Right renal cortex interstitium (tissue), 3 donors: ENCODE data around the gene DNAJB5. TPM values are rescaled to one million over a fixed set of nuclear protein-coding genes. Genes with fewer than 3 reads are reported as not detected.
"Not testable (repeated sequence)": the region's sequence is repeated elsewhere in the genome, so short reads cannot be mapped to it uniquely, and the experiment has no call there.

Experiments used
- DNase-seq, 3 donors: peaks; one replicate each; pipeline ENCODE4 v3.0.0-alpha.2; 2013; ENCODE audit warnings: low read depth in 3 of 3, low spot score in 2 of 3
- polyA plus RNA-seq, 3 donors: library from polyadenylated mRNA; unstranded; fragments of 120-200 nt; gene quantifications; one replicate each; pipeline ENCODE4 v1.2.1, GENCODE V29; 2013; ENCODE audit not compliant: insufficient read length in 3 of 3

Gene DNAJB5
- polyA plus RNA-seq, 3 donors = 10.3 to 11.7 (median 10.8) TPM

DNA sequence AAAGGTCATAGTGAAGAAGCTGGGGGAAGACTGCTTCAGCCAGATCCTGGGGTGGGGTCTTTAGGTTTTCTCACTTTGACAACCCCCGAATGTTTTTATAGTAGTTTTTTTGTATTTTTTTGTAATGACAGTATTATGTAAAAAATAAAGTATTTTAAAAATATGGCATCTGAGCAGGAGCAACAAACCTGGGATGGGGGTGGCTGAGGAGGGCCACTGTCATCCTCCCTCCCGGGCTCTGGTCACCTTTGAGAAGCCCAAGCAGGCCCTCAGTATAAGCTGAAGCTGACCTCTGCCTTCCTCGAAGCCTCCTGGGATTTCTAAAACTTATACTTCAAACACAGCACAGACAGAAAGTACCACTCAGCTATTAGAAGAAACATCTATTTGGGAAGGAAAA is 8.7 kb downstream of the DNAJB5 start:
- DNase-seq = no peak

DNA sequence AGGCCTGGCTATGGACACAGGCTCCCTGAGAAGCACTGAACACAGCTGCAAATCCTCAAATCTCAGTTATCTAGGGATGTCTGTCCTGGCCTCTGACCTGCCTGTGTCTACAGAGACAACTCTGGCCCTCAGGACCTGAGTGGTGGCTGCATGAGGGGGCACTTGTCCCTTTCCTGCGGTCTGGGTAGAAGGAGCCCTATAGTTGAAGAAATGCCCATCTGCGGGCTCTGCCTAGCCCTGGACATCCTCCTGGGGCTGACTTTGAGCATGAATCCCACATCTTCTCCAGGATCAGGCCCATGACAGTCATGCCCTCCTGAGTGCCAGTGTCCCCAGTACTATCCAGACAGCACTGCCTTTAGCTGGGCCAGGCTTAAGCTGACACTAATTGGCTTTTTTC is 10.0 kb downstream of the DNAJB5 start:
- no peak for DNase-seq

DNA sequence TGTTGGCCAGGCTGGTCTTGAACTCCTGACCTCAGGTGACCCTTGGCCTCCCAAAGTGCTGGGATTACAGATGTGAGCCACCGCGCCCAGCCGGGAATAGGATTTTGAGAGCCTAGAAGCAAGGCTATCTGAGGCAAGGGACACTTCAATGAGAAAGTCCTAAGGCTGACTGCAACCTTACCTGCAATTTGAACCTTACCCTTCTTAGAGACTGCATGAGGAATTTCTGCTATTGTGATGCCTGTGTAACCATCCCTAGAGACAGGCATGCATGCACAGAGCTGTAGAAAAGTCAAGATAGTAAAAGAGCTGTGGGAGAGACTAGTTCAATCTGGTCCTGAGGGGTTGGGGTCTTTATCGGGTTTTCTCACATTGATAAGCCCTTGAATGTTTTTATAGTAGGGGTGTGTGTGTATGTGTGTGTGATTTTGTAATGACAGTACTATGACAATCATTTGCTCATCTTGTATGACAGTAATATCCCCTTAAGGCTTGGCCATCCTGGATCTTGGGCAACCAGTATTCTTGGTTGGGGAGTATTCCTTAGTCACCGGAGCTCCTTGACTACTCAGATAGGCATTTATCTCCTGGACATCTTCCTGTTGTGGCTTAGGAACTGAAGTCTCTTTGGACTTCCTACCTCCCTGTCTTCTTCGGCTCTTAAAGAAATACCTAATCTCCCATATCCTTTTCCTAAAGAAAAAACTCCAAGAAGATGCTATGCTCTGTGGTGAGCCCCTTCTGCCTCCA is 11.2 kb downstream of the DNAJB5 start:
- DNase-seq = no peak

DNA sequence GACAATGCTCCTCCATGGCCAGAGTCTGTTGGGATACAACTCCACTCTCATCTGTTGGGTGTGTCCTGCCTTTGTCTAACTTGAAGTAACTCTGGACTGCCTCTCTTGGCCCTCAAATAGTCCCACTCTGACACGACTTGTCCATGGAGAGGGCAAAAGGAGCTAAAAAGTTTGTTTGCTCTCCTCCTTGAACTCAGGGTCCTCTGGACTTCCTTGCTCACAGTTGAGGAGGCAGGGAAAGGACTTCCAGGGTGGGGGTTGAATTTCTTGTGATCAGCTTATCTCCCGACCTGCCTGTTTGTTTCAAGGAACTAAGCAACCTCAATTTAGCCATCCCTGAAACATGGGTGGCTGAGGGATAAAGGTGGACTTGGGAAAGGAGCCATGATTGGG is 11.7 kb downstream of the DNAJB5 start:
- DNase-seq = no peak

DNA sequence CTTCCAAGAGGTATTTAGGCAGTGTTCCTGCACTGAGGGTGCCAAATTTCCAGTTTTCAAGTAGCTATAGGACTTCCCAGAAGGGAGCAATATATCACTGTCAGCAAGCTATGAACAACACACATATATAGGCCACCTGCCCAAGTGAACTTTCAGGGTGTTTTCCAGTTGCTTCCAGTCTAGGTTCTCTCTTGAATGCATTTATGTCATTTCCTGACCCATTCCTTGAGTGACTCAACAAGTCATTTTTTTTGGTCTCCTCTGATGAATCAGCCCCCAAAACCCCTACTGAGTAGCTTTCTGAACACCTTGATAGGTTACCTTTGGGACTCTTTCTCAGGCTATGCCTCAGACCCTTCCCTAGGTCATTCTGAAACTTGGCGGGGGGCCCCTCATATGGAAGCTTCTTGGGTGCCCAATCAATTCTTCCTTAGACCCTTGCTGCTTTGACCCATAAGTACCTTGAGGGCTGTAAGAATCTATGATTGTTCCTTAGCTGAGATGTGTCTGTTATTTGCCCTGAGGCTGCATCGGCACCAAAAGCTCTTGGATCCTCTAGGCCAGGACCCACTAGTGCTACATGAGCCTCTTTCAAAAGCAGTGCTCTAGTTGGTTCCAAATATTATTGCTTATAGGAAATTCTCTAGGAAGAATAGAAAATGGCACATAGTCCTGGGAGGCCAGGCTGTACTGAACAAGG is 12.4 kb downstream of the DNAJB5 start:
- no peak for DNase-seq

DNA sequence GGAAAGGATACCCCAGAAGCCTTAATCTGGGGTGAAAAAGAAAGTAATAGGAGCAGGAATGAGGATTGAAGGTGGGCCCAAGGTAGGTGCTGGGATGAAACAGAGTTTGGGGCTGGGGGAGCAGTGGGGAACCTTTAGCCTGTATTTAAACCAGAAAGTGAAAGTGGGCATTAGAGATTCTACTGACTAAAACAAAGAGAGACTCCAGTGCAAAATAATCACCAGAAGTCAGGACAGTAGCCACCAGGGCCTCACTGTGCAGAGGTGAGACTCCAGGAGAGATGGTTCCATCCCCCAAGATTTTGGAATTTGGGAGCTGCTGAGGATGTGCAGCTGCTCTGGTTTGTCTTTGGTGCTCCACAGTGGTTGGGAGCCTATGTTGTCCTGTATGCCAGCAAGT is 13.1 kb downstream of the DNAJB5 start:
- DNase-seq = no peak

DNA sequence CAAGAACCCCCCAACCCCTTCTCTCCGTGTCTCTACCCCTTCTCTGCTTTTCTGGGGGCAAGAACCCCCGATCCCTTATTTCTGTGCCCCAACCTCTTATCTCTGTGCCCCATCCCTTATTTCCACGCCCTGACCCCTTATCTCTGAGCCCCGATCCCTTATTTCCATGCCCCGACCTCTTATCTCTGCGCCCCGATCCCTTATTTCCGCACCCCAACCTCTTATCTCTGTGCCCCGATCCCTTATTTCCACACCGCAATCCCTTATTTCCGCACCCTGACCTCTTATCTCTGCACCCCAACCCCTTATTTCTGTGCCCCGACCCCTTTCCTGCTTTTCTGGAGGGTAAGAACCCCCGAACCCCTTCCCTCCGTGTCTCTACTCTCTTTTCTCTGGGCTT is 14.8 kb downstream of the DNAJB5 start:
- not testable (repeated sequence) for DNase-seq

DNA sequence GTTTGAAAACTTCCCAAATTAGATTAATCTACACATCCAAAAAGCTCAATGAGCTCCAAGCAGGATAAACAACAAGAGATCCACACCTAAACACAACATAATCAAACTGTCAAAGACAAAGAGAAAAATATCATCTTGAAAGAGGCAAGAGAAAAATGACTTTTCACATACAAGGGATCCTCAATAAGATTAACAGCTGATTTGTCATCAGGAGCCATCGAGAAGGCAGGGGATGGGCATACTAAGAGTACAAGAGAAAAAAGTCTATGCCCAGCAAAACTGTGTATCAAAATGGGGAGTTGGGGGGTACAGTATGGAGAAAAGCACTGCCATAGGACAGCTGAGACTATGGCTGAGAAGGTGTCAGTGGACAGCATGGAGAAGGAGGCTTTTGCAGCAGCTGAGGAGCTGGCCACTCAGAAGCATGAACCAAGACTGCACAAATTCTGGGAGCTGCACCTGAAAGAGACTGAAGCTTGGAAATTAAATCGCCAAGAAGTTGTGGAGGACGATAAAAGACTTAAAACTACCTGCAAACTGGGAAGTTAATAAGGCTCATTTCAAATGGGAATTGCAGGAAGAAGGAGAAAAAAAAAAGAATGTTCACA is 20.9 kb downstream of the DNAJB5 start:
- no peak for DNase-seq

DNA sequence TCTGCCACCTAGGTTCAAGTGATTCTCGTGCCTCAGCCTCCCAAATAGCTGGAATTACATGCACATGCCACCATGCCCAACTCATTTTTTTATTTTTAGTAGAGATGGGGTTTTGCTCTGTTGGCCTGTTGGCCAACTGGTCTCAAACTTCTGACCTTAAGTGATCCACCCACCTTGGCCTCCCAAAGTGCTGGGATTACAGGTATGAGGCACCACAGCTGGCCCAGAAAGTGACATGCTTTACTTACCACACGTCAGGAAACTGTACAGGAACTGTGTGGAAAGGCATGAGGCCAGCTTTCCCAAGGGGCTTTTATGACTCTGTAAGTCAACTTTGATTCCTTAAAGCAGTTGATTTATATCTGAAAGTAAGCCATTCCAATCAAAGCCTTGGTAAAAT is 25.0 kb downstream of the DNAJB5 start:
- no peak for DNase-seq

DNA sequence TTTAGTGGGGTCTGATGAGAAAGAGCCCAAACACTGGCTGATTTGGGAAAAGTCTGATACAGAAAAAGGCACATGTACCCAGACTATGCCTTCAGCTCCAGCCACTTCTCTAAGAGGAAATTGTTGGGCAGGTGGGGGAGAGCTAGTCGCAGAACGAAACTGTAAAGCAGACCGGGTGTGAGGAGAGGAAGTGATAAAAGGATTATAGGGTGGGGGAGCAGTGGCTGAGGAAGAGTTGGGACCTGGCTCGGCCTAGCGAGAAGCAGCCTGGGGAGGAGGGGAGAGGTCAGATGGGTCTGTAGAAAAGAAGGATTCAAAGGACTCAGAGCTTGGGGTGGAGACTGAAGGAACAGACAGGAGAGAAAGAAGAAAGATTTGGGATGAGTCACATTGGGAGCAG is 33.9 kb downstream of the DNAJB5 start:
- not testable (repeated sequence) for DNase-seq

DNA sequence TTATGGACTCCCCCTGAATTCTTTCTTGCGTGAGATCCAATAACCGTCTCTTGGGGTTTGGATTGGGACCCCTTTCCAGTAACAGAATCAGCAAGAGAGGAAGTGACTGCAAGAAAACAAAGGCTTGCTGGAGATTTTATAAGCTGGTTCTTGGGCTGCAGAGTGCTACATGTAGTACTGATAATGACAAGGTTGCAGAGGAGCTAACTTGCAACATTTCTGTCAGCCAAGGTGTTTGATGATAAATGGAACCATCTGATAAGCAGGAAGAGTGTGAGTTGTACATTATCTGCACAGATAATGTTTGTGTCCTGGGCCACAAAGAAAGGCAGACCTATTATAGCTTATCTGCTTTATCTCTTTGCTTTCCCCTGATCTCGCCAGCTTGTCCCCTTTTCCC is 37.1 kb downstream of the DNAJB5 start:
- no peak for DNase-seq

DNA sequence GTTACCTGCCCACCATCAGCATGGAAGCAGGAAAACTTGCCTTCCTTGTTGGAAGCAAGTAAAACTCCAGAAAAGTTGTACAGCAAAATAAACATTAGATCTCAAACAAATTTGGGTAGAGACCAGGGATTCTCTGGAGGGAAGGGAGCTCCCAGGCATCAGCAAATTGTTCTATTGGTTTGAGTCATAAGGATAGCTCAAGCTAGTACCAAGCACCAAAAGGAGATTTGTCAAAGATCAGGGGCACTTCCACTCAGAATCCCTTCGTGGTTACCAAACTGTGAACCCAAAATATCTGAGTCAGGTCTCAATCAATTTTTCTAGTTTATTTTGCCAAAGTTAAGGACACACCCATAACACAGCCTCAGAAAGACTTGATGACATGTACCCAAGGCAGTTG is 37.8 kb downstream of the DNAJB5 start:
- no peak for DNase-seq

DNA sequence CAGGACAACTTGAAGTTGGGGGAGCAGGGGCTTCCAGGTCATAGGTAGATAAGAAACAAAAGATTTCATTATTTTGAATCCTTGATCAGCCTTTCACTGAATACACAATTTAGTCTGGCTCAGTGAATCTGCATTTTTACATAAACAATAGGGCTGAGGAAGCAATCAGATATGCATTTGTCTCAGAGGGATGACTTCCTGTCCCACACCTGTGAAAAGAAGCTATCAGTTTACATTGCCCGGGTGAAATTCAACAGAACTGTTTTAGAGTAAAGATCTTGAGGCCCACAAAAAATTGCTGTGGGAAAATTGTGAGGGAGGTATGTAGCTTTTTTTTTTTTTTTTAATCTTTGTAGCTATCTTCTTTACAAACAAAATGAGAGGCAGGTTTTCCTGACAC is 38.3 kb downstream of the DNAJB5 start:
- no peak for DNase-seq

DNA sequence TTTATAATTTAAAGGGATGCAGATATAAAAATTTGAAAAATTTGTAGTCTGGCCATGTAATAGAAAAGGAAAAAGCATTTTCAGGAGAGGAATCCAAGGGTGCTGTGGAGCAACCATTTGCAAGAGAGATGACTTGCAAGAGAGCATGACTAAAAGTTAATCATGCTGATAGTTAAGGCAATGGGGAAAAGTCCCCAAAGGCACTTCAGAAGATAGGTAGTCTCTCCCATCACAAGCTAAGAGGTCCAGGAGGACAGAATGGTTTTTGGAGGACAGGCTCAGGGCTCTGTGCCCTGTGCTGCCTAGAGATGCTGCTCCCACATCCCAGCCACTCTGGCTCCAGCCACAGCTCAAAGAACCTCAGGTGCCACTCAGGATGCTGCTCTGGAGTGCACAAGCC is 38.8 kb downstream of the DNAJB5 start:
- DNase-seq = no peak

DNA sequence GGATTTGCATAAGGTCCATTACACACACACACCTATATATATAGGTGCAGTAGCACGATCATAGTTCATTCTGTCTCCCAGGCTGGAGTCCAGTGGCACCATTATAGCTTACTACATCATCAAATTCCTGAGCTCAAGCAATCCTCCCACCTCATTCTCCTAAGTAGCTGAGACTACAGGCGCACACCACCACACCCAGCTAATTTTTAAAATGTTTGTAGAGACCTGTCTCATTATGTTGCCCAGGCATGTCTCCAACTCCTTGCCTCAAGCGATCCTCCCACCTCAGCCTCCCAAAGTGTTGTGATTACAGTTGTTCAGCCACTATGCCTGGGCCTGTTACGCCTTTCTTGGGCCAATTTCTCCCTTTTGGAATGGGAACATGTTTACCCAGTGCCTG is 39.7 kb downstream of the DNAJB5 start:
- no peak for DNase-seq

DNA sequence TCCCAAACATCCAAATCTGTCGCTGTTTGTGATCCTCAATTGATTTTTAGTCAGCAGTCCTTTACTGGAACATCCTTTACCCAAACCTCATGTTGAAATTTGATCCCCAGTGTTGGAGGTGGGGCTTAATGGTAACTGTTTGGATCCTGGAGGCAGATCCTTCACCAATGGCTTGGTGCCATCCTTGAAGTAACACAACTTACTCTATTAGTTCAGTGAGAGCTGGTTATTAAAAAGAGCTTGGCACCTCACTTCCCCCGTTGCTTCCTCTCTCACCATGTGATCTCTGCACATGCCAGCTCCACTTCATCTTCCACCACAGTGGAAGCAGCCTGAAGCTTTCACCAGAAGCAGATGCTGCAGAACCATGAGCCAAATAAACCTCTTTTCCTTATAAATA is 40.3 kb downstream of the DNAJB5 start:
- DNase-seq = no peak

DNA sequence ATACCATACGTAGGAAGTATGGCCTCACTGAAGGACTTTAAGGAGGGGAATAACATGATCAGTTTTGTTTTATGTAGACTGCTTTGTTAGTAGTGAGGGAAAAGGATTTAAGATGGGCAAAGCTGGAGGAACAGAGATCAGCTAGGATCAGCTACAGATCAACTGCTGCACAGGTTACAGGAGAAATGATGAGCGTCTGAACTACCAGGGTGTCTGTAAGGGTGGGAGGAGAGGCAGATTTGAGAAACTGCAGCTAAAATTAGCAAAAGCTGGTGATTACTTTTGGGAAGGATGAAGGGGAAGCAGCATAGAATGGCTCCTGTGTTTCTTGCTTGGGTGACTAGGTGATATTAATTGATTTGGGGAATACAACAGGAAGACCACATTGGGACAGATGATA is 43.6 kb downstream of the DNAJB5 start:
- no peak for DNase-seq

DNA sequence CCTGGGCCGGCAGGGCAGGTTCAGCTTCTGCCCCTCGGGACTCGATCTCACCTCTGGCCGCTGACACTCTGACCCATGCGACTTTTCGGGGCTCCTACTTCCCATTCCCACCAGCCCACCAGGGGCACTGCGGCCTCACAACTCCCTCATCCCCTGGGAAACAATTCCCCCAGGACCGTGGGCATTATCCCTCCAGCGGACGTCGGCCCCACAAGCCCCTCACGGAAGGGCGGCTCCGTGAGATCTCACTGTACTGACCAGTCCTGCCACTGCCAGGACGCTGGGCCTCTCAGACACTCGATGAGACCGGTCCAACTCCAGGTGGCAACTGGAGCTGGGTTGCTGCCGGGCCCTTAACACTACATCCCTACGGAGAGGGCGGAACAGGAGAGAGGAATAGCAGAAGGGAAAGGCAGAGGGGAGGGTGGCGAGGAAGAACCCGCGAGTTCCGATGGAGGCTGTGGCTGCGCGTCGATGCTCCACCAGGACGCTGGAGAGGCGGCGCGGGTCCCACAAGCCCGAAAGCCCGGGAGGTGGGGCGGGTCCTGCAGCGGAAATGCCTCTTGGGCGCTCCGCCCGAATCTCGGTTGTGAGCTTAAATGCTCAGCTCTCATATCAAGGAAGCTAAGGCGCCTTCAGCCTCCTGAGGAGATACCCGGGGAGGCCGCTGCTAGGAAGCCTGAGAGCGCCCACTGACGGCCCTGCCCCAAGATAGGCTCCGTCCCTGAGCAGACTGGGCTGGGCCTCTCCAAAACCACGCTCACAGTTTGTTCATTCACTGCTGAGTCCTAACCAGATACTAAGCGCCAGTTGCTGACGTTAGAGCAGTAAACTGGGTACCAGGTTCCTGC is 46.5 kb downstream of the DNAJB5 start:
- peak in 2 of 3 donors; percentile 12 to 26 for DNase-seq

DNA sequence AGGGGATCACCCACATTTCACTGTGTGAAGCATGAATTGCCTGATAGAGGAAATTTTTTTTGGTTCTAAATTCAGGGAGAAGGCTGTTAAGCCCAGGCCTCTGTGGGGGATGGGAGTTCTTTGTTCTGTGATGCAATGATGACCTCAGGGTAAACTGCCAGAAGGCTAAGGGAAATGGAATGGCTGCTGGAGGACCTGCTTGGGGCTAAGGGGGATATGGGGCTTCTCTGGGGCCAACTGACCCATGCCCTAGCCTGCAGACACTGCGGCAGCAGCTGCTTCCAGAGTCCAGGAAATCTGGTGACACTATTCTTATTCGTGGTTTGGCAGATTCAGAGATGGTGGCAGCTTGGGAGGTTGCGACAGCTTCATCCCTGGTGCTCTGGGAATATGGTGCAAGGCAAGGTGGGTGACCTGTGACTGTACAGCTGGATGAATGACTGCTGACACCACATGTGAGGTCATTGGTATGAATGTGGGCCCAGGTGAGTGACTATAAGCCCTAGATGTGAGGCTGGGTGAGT is 52.6 kb downstream of the DNAJB5 start:
- DNase-seq = no peak

DNA sequence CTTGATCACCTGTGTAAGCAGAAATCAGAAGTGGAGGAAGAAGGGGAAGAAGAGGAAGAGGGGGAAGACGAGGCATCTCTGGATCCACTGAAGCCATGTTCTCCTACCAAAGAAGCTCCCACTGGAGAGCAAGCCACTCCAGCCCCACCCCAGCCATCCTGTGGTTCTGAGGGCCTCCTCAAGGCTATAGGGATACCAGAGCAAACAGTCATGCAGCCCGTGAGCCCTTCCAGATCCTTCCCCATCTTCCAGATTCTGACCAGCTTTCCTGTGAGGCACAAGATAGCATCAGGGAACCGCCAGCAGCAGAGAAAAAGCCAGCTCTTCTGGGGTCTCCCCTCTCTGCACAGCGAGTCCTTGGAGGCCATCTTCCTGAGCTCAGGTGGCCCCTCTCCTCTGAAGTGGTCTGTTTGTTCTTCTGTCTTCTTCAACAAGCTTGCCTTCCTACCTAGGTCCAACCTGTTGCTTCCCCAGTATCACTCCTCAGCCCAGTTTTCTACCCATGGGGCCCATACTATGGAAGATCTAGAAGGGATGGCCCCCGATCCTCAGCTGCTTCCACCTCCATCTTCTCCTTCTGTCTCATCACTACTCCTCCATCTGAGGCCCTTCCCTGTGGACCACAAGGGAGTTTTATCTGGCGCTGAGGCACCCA is 53.5 kb downstream of the DNAJB5 start:
- no peak for DNase-seq
